ENCODE results near the gene SETD5.

The SETD5 gene

DNA sequence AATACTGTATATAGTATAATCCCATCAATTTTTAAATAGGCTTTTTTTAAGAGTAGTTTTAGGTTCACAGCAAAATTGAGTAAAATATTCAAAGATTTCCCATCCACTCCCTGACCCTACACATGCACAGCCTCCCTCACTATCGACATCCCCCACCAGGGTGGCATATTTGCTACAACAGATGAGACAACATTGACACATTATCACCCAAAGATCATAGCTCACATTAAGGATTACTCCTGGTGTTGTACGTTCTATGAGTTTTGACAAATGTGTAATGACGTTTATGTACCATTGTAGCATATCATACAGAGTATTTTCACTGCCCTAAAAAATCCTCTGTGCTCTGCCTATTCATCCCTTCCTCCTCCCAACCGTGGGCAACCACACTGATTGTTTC is 116.9 kb downstream of the SETD5 start:
- DNase-seq (ENCODE audit: low spot score), result no peak

DNA sequence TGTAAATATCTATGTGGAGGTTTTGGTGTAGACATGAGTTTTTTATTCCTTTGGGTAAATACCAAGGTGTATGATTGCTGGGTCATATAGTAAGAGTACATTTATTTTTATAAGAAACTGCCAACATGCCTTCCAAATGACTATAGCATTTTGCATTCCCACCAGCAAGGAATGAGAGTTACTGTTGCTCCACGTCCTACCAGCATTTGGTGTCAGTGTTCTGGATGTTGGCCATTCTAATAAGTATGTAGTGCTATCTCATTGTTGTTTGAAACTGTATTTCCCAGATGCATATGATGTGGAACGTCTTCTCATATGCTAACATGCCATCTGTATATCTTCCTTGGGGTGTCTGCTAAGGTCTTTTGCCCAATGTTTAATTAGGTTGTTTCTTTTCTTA is 117.5 kb downstream of the SETD5 start:
- no peak for DNase-seq (ENCODE audit: low spot score)

DNA sequence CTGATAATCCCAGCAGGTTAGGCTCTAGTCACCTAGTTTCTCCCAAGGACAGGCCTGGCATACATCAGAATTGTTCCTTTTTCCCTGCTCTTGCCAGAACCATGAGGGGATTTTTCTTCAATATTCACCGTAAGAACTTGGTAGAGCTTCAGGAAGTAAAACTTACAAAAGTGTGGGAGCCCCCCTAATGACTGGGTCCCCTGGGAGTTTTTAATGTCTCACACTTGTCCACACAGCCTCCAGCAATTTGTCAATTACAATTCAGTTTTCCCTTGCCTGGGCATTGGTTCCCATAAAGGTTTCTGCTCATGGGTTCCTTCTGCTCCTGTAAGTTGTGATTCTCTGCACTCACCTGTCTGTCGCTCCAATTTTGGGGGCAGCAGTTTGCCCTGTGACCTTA is 127.7 kb downstream of the SETD5 start:
- no peak for DNase-seq (ENCODE audit: low spot score)

Measured in SK-N-DZ (cell line).